HL-60 (cell line): Measurements from ENCODE around the gene ENO4.

Experiments
- DNase-seq, 2 experiments: peaks; one replicate each; pipeline ENCODE4 v3.0.0-alpha.2; 2010 to 2020; ENCODE audit warnings: low read depth in 1 of 2, low spot score in 1 of 2
- H3K27ac ChIP-seq: fragments of 250-450 bp; sonication (Bioruptor Pico); replicated peaks from 2 replicates; pipeline ENCODE4 v1.5.1; 2020; ENCODE audit warnings: mild to moderate bottlenecking, moderate library complexity
- H3K27me3 ChIP-seq: fragments of 250-450 bp; sonication (Bioruptor Pico); 2 replicates; pipeline ENCODE4 v1.5.1; 2021; ENCODE audit warnings: mild to moderate bottlenecking, moderate library complexity; ENCODE audit not compliant: insufficient read depth, poor library complexity, severe bottlenecking
- H3K4me3 ChIP-seq: replicated peaks from 2 replicates; pipeline ENCODE4 v1.5.1; 2011; ENCODE audit warnings: mild to moderate bottlenecking, control low read depth, low read length; ENCODE audit not compliant: insufficient read depth
- CTCF ChIP-seq: IDR thresholded peaks from one replicate; pipeline ENCODE4 v1.5.1; 2011; ENCODE audit warnings: low read length, control low read depth, inconsistent platforms; ENCODE audit not compliant: insufficient read depth
- GABPA ChIP-seq: IDR thresholded peaks from 2 replicates; pipeline ENCODE4 v1.6.1; 2012; ENCODE audit warnings: low read depth
- POLR2AphosphoS5 ChIP-seq: IDR thresholded peaks from 2 replicates; pipeline ENCODE4 v1.6.1; 2012; ENCODE audit warnings: low read depth
- REST ChIP-seq: IDR thresholded peaks from 2 replicates; pipeline ENCODE4 v1.6.1; 2012; ENCODE audit warnings: low read depth; ENCODE audit not compliant: insufficient replicate concordance
- SPI1 ChIP-seq: IDR thresholded peaks from 2 replicates; pipeline ENCODE4 v1.6.1; 2012; ENCODE audit warnings: low read depth, mild to moderate bottlenecking, borderline replicate concordance
- long read RNA-seq: library from polyadenylated mRNA; unstranded; transcript quantifications from one replicate; pipeline ENCODE4 v2.0.0, GENCODE V29; 2020

Gene ENO4, protein sequence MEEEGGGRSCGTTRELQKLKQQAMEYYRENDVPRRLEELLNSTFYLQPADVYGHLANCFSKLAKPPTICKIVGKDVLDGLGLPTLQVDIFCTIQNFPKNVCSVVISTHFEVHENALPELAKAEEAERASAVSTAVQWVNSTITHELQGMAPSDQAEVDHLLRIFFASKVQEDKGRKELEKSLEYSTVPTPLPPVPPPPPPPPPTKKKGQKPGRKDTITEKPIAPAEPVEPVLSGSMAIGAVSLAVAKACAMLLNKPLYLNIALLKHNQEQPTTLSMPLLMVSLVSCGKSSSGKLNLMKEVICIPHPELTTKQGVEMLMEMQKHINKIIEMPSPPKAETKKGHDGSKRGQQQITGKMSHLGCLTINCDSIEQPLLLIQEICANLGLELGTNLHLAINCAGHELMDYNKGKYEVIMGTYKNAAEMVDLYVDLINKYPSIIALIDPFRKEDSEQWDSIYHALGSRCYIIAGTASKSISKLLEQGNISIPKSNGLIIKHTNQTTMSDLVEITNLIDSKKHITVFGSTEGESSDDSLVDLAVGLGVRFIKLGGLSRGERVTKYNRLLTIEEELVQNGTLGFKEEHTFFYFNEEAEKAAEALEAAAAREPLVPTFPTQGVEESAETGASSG
- long read RNA-seq = 0 reads

GRCh38 chr10:116849248-116850057 is at the start of gene ENO4:
ENO4 (plus strand) TSS chr10:116849499; CDS start chr10:116849567, 68 bp downstream.
- DNase-seq = no peak

GRCh38 chr10:116800286-116800929 is 48.9 kb upstream of the ENO4 start:
- no peak for DNase-seq
- H3K27ac ChIP-seq = no peak overlapping the region
- no peak for TF ChIP-seq REST
- no peak for TF ChIP-seq CTCF
- TF ChIP-seq SPI1 = no peak
- no peak for TF ChIP-seq GABPA
- no peak for TF ChIP-seq POLR2AphosphoS5
- no peak overlapping the region for H3K4me3 ChIP-seq
- no peaks in the 10 kb centered on the region for H3K27me3 ChIP-seq

More at GRCh38 chr10:116849248-116850057, at the start of gene ENO4:
- Histone ChIP-seq H3K4me3 (no peak within 1 kb of the TSS), H3K27me3 (peaks cover 39% of the 10 kb centered on the region), H3K27ac (no peak within 1 kb of the TSS)
- TF ChIP-seq POLR2AphosphoS5 (no peak), CTCF (no peak), SPI1 (no peak), GABPA (no peak), REST (no peak)

DNA sequence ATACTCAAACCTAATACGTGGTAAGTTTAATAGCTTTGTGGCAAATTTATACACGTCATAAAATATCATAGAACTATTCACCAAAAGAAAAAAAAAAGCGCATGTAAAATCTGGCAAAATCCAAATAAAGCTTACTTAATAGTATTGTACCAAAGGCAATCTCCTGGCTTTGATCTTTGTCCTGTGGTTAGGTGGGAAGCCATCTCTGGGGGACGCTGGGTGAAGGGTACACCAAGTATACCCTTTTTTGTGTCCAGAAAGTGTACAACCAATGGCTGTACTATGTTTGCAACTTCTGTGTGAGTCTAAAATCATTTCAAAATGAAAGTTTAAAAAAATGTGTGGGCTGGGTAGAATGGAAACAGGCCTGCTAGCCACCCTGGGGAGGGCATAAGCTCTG is 47.6 kb upstream of the ENO4 start:
- TF ChIP-seq REST (no peak), CTCF (no peak), GABPA (no peak), SPI1 (no peak)
- no peaks in the 10 kb centered on the region for H3K27me3 ChIP-seq
- no peak overlapping the region for H3K4me3 ChIP-seq
- DNase-seq = no peak
- H3K27ac ChIP-seq = no peak overlapping the region
